MM.1S (cell line): Measurements from ENCODE around the gene SMAD7.
A peak's percentile ranks its signal among the peaks of the same experiment; 100 is the strongest.

ENCODE experiments used
- DNase-seq: peaks from one replicate; pipeline ENCODE4 v3.0.0-alpha.2; 2015
- H2AFZ ChIP-seq: fragments of 300-600 bp; sonication (generic); 2 replicates; pipeline ENCODE4 v1.6.0; 2016; ENCODE audit warnings: antibody characterized with exemption, low read length
- H3F3A ChIP-seq: fragments of 300-600 bp; sonication (generic); 2 replicates; pipeline ENCODE4 v1.6.1; 2016; ENCODE audit warnings: mild to moderate bottlenecking, antibody characterized with exemption, low read length, moderate library complexity, mixed read lengths; ENCODE audit not compliant: insufficient read depth
- H3K27ac ChIP-seq: fragments of 300-600 bp; sonication (generic); 2 replicates; pipeline ENCODE4 v1.5.1; 2016; ENCODE audit warnings: mild to moderate bottlenecking, low read length
- H3K27me3 ChIP-seq: fragments of 300-600 bp; sonication (generic); replicated peaks from 2 replicates; pipeline ENCODE4 v1.6.0; 2016; ENCODE audit warnings: low read length; ENCODE audit not compliant: insufficient read depth
- H3K36me3 ChIP-seq: fragments of 300-600 bp; sonication (generic); replicated peaks from 2 replicates; pipeline ENCODE4 v1.6.1; 2016; ENCODE audit warnings: mild to moderate bottlenecking, low read length, mixed read lengths; ENCODE audit not compliant: insufficient read depth
- H3K4me1 ChIP-seq: fragments of 300-600 bp; sonication (generic); 2 replicates; pipeline ENCODE4 v1.6.1; 2016; ENCODE audit warnings: low read length, mixed read lengths
- H3K4me2 ChIP-seq: fragments of 300-600 bp; sonication (generic); 2 replicates; pipeline ENCODE4 v1.6.0; 2016; ENCODE audit warnings: low read depth, low read length
- H3K4me3 ChIP-seq: fragments of 300-600 bp; sonication (generic); 2 replicates; pipeline ENCODE4 v1.5.1; 2016; ENCODE audit warnings: low read length, mixed read lengths
- H3K79me2 ChIP-seq: fragments of 300-600 bp; sonication (generic); 2 replicates; pipeline ENCODE4 v1.6.1; 2016; ENCODE audit warnings: mixed run types, low read length, mixed read lengths
- H3K9ac ChIP-seq: fragments of 300-600 bp; sonication (generic); 2 replicates; pipeline ENCODE4 v1.6.1; 2016; ENCODE audit warnings: low read length, mixed read lengths
- H3K9me2 ChIP-seq: fragments of 300-600 bp; sonication (generic); replicated peaks from 2 replicates; pipeline ENCODE4 v1.6.1; 2016; ENCODE audit warnings: mild to moderate bottlenecking, low read length, mixed read lengths; ENCODE audit not compliant: insufficient read depth
- H3K9me3 ChIP-seq: fragments of 300-600 bp; sonication (generic); replicated peaks from 2 replicates; pipeline ENCODE4 v1.6.1; 2016; ENCODE audit warnings: mild to moderate bottlenecking, low read length, mixed read lengths; ENCODE audit not compliant: insufficient read depth
- H4K20me1 ChIP-seq: fragments of 300-600 bp; sonication (generic); 2 replicates; pipeline ENCODE4 v1.6.1; 2016; ENCODE audit warnings: mild to moderate bottlenecking, low read length, moderate library complexity, mixed read lengths; ENCODE audit not compliant: insufficient read depth
- CTCF ChIP-seq: fragments of 300-600 bp; sonication (generic); IDR thresholded peaks from 2 replicates; pipeline ENCODE4 v1.5.1; 2016; ENCODE audit warnings: antibody characterized with exemption, low read length, mixed read lengths
- EZH2 ChIP-seq: fragments of 300-600 bp; sonication (generic); optimal IDR thresholded peaks from 2 replicates; pipeline ENCODE3; 2017; ENCODE audit warnings: low read depth, mild to moderate bottlenecking, antibody characterized with exemption, low read length, mixed read lengths
- EZH2phosphoT487 ChIP-seq: fragments of 300-600 bp; sonication (generic); IDR thresholded peaks from 2 replicates; pipeline ENCODE4 v1.6.1; 2018; ENCODE audit warnings: antibody characterized with exemption, low read length

The SMAD7 gene

GRCh38 chr18:48953104-48953706, 2.4 kb upstream of the SMAD7 start:
- peak overlapping the region; percentile 83 for H2AFZ ChIP-seq
- H3F3A ChIP-seq: peaks cover 25% of the 10 kb centered on the region

DNA sequence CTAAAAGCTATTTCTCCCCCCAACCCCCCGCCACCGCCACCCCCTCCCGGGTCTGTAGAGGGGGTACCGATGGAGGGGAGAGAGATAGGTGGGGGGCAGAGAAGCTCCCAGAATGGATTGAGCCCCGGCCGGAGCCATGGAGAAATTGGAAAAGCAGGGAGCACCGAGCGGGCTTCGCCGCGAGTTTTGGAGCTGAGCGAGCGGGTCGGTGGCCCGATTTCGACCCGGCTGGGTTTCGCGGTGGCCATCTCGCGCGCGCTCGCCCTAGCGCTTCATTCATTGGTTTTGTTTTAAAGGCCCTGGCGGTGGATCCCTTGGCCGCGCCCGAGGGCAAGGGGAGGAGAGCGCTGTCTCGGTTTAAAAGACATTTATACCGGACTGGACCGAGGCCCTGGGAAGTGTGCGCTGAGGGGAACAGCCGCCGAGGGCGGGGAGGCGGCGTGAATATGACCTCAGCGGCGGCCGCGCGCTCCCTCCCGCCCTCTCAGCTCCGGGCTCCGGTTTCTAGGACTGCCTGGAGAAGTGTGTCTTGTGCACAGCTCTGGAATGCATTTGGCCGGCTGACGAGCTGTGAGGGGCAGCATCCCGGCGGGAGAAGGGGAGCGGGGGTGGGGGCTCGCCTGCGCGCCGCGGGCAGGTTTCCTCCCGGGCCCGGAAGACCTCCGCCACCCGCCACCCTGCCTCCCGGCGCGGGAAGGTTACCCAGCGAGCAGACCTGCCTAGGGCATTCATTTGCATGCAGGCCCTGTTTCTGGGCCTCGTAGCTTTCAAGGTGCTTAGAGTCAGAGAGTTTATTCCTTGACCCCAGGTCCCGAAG, 1.7 kb upstream of the SMAD7 start:
- Histone ChIP-seq H3K36me3 (0 out of 2 replicates have a peak, but pooled peaks cover under 1% of the 10 kb centered on the region), H3K4me1 (peaks cover 17% of the 10 kb centered on the region), H3K4me2 (peak overlapping the region; percentile 83), H2AFZ (peak overlapping the region; percentile 83), H3K27ac (peak overlapping the region; percentile 96), H3K9me3 (no peaks in the 10 kb centered on the region), H3K4me3 (peak overlapping the region; percentile 80), H3K27me3 (no peaks in the 10 kb centered on the region), H4K20me1 (0 out of 2 replicates have a peak, but pooled peaks cover 3% of the 10 kb centered on the region), H3K79me2 (peaks cover 45% of the 10 kb centered on the region), H3K9me2 (no peaks in the 10 kb centered on the region), H3K9ac (peak overlapping the region; percentile 89), H3F3A (peaks cover 32% of the 10 kb centered on the region)
- TF ChIP-seq EZH2 (no peak), CTCF (no peak), EZH2phosphoT487 (no peak)
- DNase-seq: peak; percentile 78

More at GRCh38 chr18:48953104-48953706, 2.4 kb upstream of the SMAD7 start:
- Histone ChIP-seq H3K9ac (peak overlapping the region; percentile 89), H3K9me3 (no peaks in the 10 kb centered on the region), H3K36me3 (no peaks in the 10 kb centered on the region), H3K27ac (peak overlapping the region; percentile 96), H3K4me3 (peak overlapping the region; percentile 80), H3K79me2 (peaks cover 38% of the 10 kb centered on the region), H3K4me2 (peak overlapping the region; percentile 83), H4K20me1 (0 out of 2 replicates have a peak, but pooled peaks cover 3% of the 10 kb centered on the region), H3K27me3 (no peaks in the 10 kb centered on the region), H3K9me2 (no peaks in the 10 kb centered on the region), H3K4me1 (peaks cover 17% of the 10 kb centered on the region)
- TF ChIP-seq CTCF (0 out of 2 replicates have a peak, but pooled peaks have one; percentile 3), EZH2phosphoT487 (no peak), EZH2 (no peak)
- DNase-seq: no peak

- no peaks in the 10 kb centered on the region for H3K27me3 ChIP-seq
- DNase-seq: peak; percentile 95
- peak overlapping the region; percentile 80 for H3K4me3 ChIP-seq
- 0 out of 2 replicates have a peak, but pooled peaks cover 5% of the 10 kb centered on the region for H3K36me3 ChIP-seq
- H2AFZ ChIP-seq: peak overlapping the region; percentile 83; the same call in 1 of the 2 replicates
- H3K4me2 ChIP-seq: peak overlapping the region; percentile 83
- no peaks in the 10 kb centered on the region for H3K9me3 ChIP-seq
- peaks cover 3% of the 10 kb centered on the region; the same call in 1 of the 2 replicates for H4K20me1 ChIP-seq
- peaks cover 53% of the 10 kb centered on the region for H3K79me2 ChIP-seq
- peaks cover 17% of the 10 kb centered on the region for H3K4me1 ChIP-seq
- H3F3A ChIP-seq: peaks cover 40% of the 10 kb centered on the region
- peak overlapping the region; percentile 89 for H3K9ac ChIP-seq
- H3K27ac ChIP-seq: peak overlapping the region; percentile 96
- TF ChIP-seq EZH2phosphoT487: no peak
- TF ChIP-seq CTCF: no peak
- TF ChIP-seq EZH2: no peak
- no peaks in the 10 kb centered on the region for H3K9me2 ChIP-seq
Measured at GRCh38 chr18:48951448-48952286, 902 bp upstream of the SMAD7 start.
